HepG2 (cell line): Measurements from ENCODE around the gene ADAM20. TPM values are rescaled to one million over a fixed set of nuclear protein-coding genes. Genes with fewer than 3 reads are reported as not detected.

Source experiments
- ATAC-seq: fragments of 200-7000 bp; cut with Tn5 transposase; 3 replicates; pipeline ENCODE4 v1.9.1; 2020; ENCODE audit warnings: mild to moderate bottlenecking, moderate library complexity
- BruUV-seq: library from RNA; stranded (reverse); fragments of 400-500 nt; replicated peaks from 2 replicates; lab custom pipeline; 2021; lab: Mats Ljungman, UMichigan
- CTCF ChIA-PET: fragments of 300-600 bp; formaldehyde crosslinking; extraction: SDS; loops from one replicate; lab custom pipeline; 2021; ENCODE audit warnings: low total read pairs, inconsistent platforms, low intra/inter-chr PET ratio; lab: Yijun Ruan, JAX
- POLR2A ChIA-PET: fragments of 350-600 bp; sonication (Branson Sonifier 250); formaldehyde crosslinking; loops from one replicate; lab custom pipeline; 2020; ENCODE audit warnings: antibody characterized with exemption, inconsistent platforms; lab: Yijun Ruan, JAX
- DNase-seq: peaks from one replicate; pipeline ENCODE4 v3.0.0-alpha.2; 2015; ENCODE audit warnings: low spot score
- FAIRE-seq: peaks from 3 replicates; lab custom pipeline; 2011; peaks lifted over from hg19 to GRCh38; lab: Jason Lieb, UNC
- H2AFZ ChIP-seq: one replicate; pipeline ENCODE4 v1.6.1; 2011; ENCODE audit warnings: low read length, inconsistent platforms
- H3K27ac ChIP-seq: fragments of 300-600 bp; 3 replicates; pipeline ENCODE4 v1.8.0; 2011; ENCODE audit warnings: mixed run types, mild to moderate bottlenecking, mixed read lengths, low read length, inconsistent platforms; ENCODE audit not compliant: insufficient read depth; ENCODE audit errors: extremely low read length
- H3K27me3 ChIP-seq, 2 experiments: fragments of 200-600 bp in 1 of 2; 2 replicates in 1 of 2; 3 replicates in 1 of 2; pipeline versions ENCODE4 v1.6.0 to v1.8.0; 2011; ENCODE audit warnings: low read length in 2 of 2, mild to moderate bottlenecking in 2 of 2, moderate library complexity in 2 of 2, inconsistent platforms in 1 of 2; ENCODE audit not compliant: insufficient read depth in 2 of 2, control insufficient read depth in 1 of 2
- H3K36me3 ChIP-seq, 2 experiments: fragments of 200-600 bp in 1 of 2; replicated peaks in 1 of 2; 2 replicates in 1 of 2; 3 replicates in 1 of 2; pipeline versions ENCODE4 v1.5.1 to v1.8.0; 2011; ENCODE audit warnings: low read length in 2 of 2, inconsistent platforms in 1 of 2; ENCODE audit not compliant: insufficient read depth in 2 of 2, control insufficient read depth in 1 of 2
- H3K4me1 ChIP-seq: 2 replicates; pipeline ENCODE4 v1.5.1; 2012; ENCODE audit warnings: low read length, inconsistent platforms; ENCODE audit not compliant: insufficient read depth
- H3K4me2 ChIP-seq: 2 replicates; pipeline ENCODE4 v1.6.0; 2011; ENCODE audit warnings: low read depth, low read length, inconsistent platforms
- H3K4me3 ChIP-seq, 3 experiments: fragments of 200-600 bp in 1 of 3; sonication (generic), shearing (Covaris generic) in 1 of 3; replicated peaks in 1 of 3; 2 replicates each; pipeline ENCODE4 v1.5.1; 2011 to 2016; ENCODE audit warnings: low read length in 3 of 3, inconsistent platforms in 2 of 3, low read depth in 2 of 3, mild to moderate bottlenecking in 2 of 3, control low read depth in 1 of 3, mixed read lengths in 1 of 3; ENCODE audit not compliant: insufficient read depth in 1 of 3
- H3K79me2 ChIP-seq: one replicate; pipeline ENCODE4 v1.6.1; 2011; ENCODE audit warnings: low read length, inconsistent platforms; ENCODE audit not compliant: insufficient read depth
- H3K9ac ChIP-seq: 2 replicates; pipeline ENCODE4 v1.6.0; 2011; ENCODE audit warnings: mild to moderate bottlenecking, low read depth, low read length, inconsistent platforms; ENCODE audit not compliant: insufficient read depth
- H3K9me3 ChIP-seq: 2 replicates; pipeline ENCODE4 v1.5.1; 2012; ENCODE audit warnings: mild to moderate bottlenecking, low read length
- H4K20me1 ChIP-seq: 2 replicates; pipeline ENCODE4 v1.6.0; 2011; ENCODE audit warnings: inconsistent platforms, mild to moderate bottlenecking, low read length, moderate library complexity; ENCODE audit not compliant: insufficient read depth
- ASH2L ChIP-seq: fragments of 300-600, 200-600 bp; sonication (generic); IDR thresholded peaks from 2 replicates; pipeline ENCODE4 v1.7.0; 2017; ENCODE audit warnings: low read depth, mild to moderate bottlenecking, moderate library complexity, mixed read lengths, low read length; ENCODE audit not compliant: insufficient read length
- CENPX ChIP-seq: sonication (generic); formaldehyde crosslinking; IDR thresholded peaks from 2 replicates; pipeline ENCODE4 v1.9.0; 2021; ENCODE audit warnings: mild to moderate bottlenecking, missing genetic modification reagents, moderate library complexity
- EEA1 ChIP-seq: sonication (generic); formaldehyde crosslinking; IDR thresholded peaks from 2 replicates; pipeline ENCODE4 v1.5.1; 2020; ENCODE audit warnings: mild to moderate bottlenecking, missing genetic modification reagents, borderline replicate concordance
- KDM4B ChIP-seq: sonication (generic); formaldehyde crosslinking; IDR thresholded peaks from 2 replicates; pipeline ENCODE4 v1.4.0; 2020; ENCODE audit warnings: missing genetic modification reagents
- MIER2 ChIP-seq: IDR thresholded peaks from 2 replicates; pipeline ENCODE4 v1.6.1; 2016; ENCODE audit warnings: missing biosample characterization, missing genetic modification reagents
- NFE2 ChIP-seq: sonication (generic); formaldehyde crosslinking; IDR thresholded peaks from 2 replicates; pipeline ENCODE4 v1.4.0; 2020; ENCODE audit warnings: missing genetic modification reagents
- POLR2AphosphoS2 ChIP-seq: IDR thresholded peaks from 2 replicates; pipeline ENCODE4 v1.6.1; 2011; ENCODE audit warnings: low read depth, low read length, improper control_type of control experiment
- STAG1 ChIP-seq: sonication (generic); formaldehyde crosslinking; IDR thresholded peaks from 2 replicates; pipeline ENCODE4 v1.4.0; 2020; ENCODE audit warnings: missing genetic modification reagents
- ZBTB44 ChIP-seq: sonication (generic); formaldehyde crosslinking; IDR thresholded peaks from 2 replicates; pipeline ENCODE4 v1.4.0; 2020; ENCODE audit warnings: missing genetic modification reagents
- ZNF556 ChIP-seq: sonication (generic); formaldehyde crosslinking; IDR thresholded peaks from 2 replicates; pipeline ENCODE4 v1.4.0; 2020; ENCODE audit warnings: mild to moderate bottlenecking, missing genetic modification reagents, borderline replicate concordance
- ZNF564 ChIP-seq: sonication (generic); formaldehyde crosslinking; IDR thresholded peaks from 2 replicates; pipeline ENCODE4 v1.8.1; 2023; ENCODE audit warnings: mild to moderate bottlenecking, missing genetic modification reagents
- ZNF674 ChIP-seq: sonication (generic); formaldehyde crosslinking; IDR thresholded peaks from 2 replicates; pipeline ENCODE4 v1.5.0; 2020; ENCODE audit warnings: low read depth, mild to moderate bottlenecking, missing genetic modification reagents
- ZNF749 ChIP-seq: sonication (generic); formaldehyde crosslinking; IDR thresholded peaks from 2 replicates; pipeline ENCODE4 v1.8.0; 2022; ENCODE audit warnings: mild to moderate bottlenecking, missing genetic modification reagents, moderate library complexity, borderline replicate concordance
- WGBS: methylation state at CpG from one replicate; pipeline ENCODE4 v1.1.6; 2017; ENCODE audit warnings: low lambda C conversion rate; 5-methylcytosine and 5-hydroxymethylcytosine counted together
- in situ Hi-C: cut with HindIII; loops from 2 replicates; pipeline ENCODE4 v1.10.0; 2017; ENCODE audit warnings: low pct_unique_long_range_greater_than_20kb; ENCODE audit not compliant: extremely low pct_ligation_motif_present
- intact Hi-C: fragments of 100-400 bp; cut with micrococcal nuclease; formaldehyde crosslinking; loops from one replicate; pipeline ENCODE4 v1.10.0; 2022; ENCODE audit not compliant: unreplicated experiment
- polyA plus RNA-seq, 8 experiments: library from polyadenylated mRNA; depleted of rRNA in 3 of 8; stranded (reverse) in 7 of 8; unstranded in 1 of 8; fragments of >200 nt; fragmentation: Illumina TruSeq in 4 of 8; extraction: Trizol in 4 of 8; gene quantifications; 2 replicates each; pipeline versions ENCODE4 v1.2.1 to v1.2.3, GENCODE V29; 2011 to 2016; ENCODE audit warnings: low read depth in 4 of 8, missing spikeins in 1 of 8, mixed read lengths in 1 of 8; ENCODE audit not compliant: insufficient read depth in 1 of 8
- total RNA-seq, 5 experiments: library from RNA; depleted of rRNA; stranded (reverse); fragments of >200 nt; fragmentation: Illumina TruSeq; extraction: Trizol; gene quantifications; 2 replicates each; pipeline ENCODE4 v1.2.3, GENCODE V29; 2016; ENCODE audit warnings: low read depth in 1 of 5
- TF ChIP-seq, protein P1 (sequence below): IDR thresholded peaks from 2 replicates; pipeline ENCODE4 v1.4.0; 2020; ENCODE audit warnings: mild to moderate bottlenecking, missing genetic modification reagents
- TF ChIP-seq, protein P2 (sequence below): sonication (generic); formaldehyde crosslinking; IDR thresholded peaks from 2 replicates; pipeline ENCODE4 v1.8.0; 2022; ENCODE audit warnings: mild to moderate bottlenecking, missing genetic modification reagents; ENCODE audit not compliant: insufficient replicate concordance

ADAM20 gene
- total and polyA plus RNA-seq, 2 of the 13 experiments (the other 11 are each of a cell fraction or from before 2014, with no cell fraction given), result 0.09 to 0.18 TPM

GRCh38 chr14:70567791-70568190 is 33.0 kb upstream of the ADAM20 start (continued):
- TF ChIP-seq ZBTB44 (CRISPR knock-in tag) (no peak), STAG1 (CRISPR knock-in tag) (peak; percentile 82), ZNF564 (no peak), ZNF556 (CRISPR knock-in tag) (no peak), EEA1 (CRISPR knock-in tag) (no peak)

GRCh38 chr14:70563869-70564268 is 29.1 kb upstream of the ADAM20 start:
- H3K36me3 ChIP-seq, result peaks cover 6% of the 10 kb centered on the region in 2 experiments; a peak in 3 of 5 replicates
- ATAC-seq (no peak), FAIRE-seq (no peak), DNase-seq (no peak)
- POLR2A ChIA-PET, result no interaction called here
- H3K27me3 ChIP-seq, result no peaks in the 10 kb centered on the region
- in situ Hi-C loops (loop anchor here (25.0 kb wide), 1 partner anchor 477 kb away; no protein-coding TSS in a partner anchor), intact Hi-C loops (loop anchor here (10.0 kb wide), 1 partner anchor 469 kb away; no protein-coding TSS in a partner anchor)
- no peaks in the 10 kb centered on the region for H3K79me2 ChIP-seq
- WGBS, result 92% methylated on average over 1 of the region's 1 CpG
- H2AFZ ChIP-seq, result no peak overlapping the region
- no peaks in the 10 kb centered on the region; the same call in 1 of the 2 replicates for H4K20me1 ChIP-seq
- CTCF ChIA-PET, result no interaction called here
- BruUV-seq, result no TSS peak
- H3K4me3 ChIP-seq, result no peak overlapping the region
- H3K4me1 ChIP-seq, result peaks cover 8% of the 10 kb centered on the region
- H3K4me2 ChIP-seq, result no peak overlapping the region
- peak overlapping the region; percentile 19 for H3K27ac ChIP-seq
- peaks cover 16% of the 10 kb centered on the region for H3K9me3 ChIP-seq
- no peak overlapping the region for H3K9ac ChIP-seq
- TF ChIP-seq MIER2 (CRISPR knock-in tag) (no peak), NFE2 (CRISPR knock-in tag) (no peak), ZBTB44 (CRISPR knock-in tag) (no peak), ZNF674 (CRISPR knock-in tag) (no peak), POLR2AphosphoS2 (no peak), CENPX (CRISPR knock-in tag) (no peak), KDM4B (CRISPR knock-in tag) (no peak), ASH2L (no peak), ZNF749 (CRISPR knock-in tag) (no peak)
- TF ChIP-seq, protein P1, sequence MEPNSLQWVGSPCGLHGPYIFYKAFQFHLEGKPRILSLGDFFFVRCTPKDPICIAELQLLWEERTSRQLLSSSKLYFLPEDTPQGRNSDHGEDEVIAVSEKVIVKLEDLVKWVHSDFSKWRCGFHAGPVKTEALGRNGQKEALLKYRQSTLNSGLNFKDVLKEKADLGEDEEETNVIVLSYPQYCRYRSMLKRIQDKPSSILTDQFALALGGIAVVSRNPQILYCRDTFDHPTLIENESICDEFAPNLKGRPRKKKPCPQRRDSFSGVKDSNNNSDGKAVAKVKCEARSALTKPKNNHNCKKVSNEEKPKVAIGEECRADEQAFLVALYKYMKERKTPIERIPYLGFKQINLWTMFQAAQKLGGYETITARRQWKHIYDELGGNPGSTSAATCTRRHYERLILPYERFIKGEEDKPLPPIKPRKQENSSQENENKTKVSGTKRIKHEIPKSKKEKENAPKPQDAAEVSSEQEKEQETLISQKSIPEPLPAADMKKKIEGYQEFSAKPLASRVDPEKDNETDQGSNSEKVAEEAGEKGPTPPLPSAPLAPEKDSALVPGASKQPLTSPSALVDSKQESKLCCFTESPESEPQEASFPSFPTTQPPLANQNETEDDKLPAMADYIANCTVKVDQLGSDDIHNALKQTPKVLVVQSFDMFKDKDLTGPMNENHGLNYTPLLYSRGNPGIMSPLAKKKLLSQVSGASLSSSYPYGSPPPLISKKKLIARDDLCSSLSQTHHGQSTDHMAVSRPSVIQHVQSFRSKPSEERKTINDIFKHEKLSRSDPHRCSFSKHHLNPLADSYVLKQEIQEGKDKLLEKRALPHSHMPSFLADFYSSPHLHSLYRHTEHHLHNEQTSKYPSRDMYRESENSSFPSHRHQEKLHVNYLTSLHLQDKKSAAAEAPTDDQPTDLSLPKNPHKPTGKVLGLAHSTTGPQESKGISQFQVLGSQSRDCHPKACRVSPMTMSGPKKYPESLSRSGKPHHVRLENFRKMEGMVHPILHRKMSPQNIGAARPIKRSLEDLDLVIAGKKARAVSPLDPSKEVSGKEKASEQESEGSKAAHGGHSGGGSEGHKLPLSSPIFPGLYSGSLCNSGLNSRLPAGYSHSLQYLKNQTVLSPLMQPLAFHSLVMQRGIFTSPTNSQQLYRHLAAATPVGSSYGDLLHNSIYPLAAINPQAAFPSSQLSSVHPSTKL (CRISPR knock-in tag), result no peak
- TF ChIP-seq, protein P2, sequence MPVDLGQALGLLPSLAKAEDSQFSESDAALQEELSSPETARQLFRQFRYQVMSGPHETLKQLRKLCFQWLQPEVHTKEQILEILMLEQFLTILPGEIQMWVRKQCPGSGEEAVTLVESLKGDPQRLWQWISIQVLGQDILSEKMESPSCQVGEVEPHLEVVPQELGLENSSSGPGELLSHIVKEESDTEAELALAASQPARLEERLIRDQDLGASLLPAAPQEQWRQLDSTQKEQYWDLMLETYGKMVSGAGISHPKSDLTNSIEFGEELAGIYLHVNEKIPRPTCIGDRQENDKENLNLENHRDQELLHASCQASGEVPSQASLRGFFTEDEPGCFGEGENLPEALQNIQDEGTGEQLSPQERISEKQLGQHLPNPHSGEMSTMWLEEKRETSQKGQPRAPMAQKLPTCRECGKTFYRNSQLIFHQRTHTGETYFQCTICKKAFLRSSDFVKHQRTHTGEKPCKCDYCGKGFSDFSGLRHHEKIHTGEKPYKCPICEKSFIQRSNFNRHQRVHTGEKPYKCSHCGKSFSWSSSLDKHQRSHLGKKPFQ (CRISPR knock-in tag), result no peak
